B cell (primary cell): ENCODE data around the gene NDFIP1.

Source experiments
- CTCF ChIP-seq: fragments of 200-600 bp; IDR thresholded peaks from one replicate; pipeline ENCODE4 v1.8.0; 2022; ENCODE audit warnings: antibody characterized with exemption, mild to moderate bottlenecking
- EZH2 ChIP-seq: IDR thresholded peaks from 2 replicates; pipeline ENCODE4 v1.6.1; 2012; ENCODE audit warnings: borderline replicate concordance, low read depth, mild to moderate bottlenecking, moderate library complexity, low read length; ENCODE audit not compliant: insufficient read depth, poor library complexity, severe bottlenecking

GRCh38 chr5:142175039-142175438, 66.5 kb downstream of the NDFIP1 start:
- TF ChIP-seq CTCF (no peak), EZH2 (no peak)
